Trophoblast cell (in vitro differentiated cells and primary cell): Measurements from ENCODE around the gene CPLANE2.

Experiments used
- DNase-seq, 2 donors: peaks; one replicate each; pipeline ENCODE4 v3.0.0-alpha.2; 2016
- H2AFZ ChIP-seq: 2 replicates; pipeline ENCODE4 v1.6.1; 2013; ENCODE audit warnings: low read length, moderate library complexity, mild to moderate bottlenecking; ENCODE audit not compliant: insufficient read depth, poor library complexity
- H2AK5ac ChIP-seq: 2 replicates; pipeline ENCODE4 v1.6.1; 2013; ENCODE audit warnings: mild to moderate bottlenecking, low read length
- H2BK120ac ChIP-seq: 2 replicates; pipeline ENCODE4 v1.6.1; 2013; ENCODE audit warnings: low read length, mild to moderate bottlenecking, moderate library complexity; ENCODE audit not compliant: insufficient read depth, poor library complexity
- H2BK12ac ChIP-seq: 2 replicates; pipeline ENCODE4 v1.6.1; 2013; ENCODE audit warnings: mild to moderate bottlenecking, low read length, moderate library complexity
- H2BK5ac ChIP-seq: 2 replicates; pipeline ENCODE4 v1.6.1; 2013; ENCODE audit warnings: low read length, low read depth, moderate library complexity, mild to moderate bottlenecking; ENCODE audit not compliant: poor library complexity
- H3K14ac ChIP-seq: 2 replicates; pipeline ENCODE4 v1.6.1; 2013; ENCODE audit warnings: mild to moderate bottlenecking, low read length
- H3K18ac ChIP-seq: 2 replicates; pipeline ENCODE4 v1.6.1; 2013; ENCODE audit warnings: mild to moderate bottlenecking, low read length
- H3K23ac ChIP-seq: 2 replicates; pipeline ENCODE4 v1.6.1; 2013; ENCODE audit warnings: low read length
- H3K27ac ChIP-seq: 2 replicates; pipeline ENCODE4 v1.5.1; 2013; ENCODE audit warnings: low read depth, mild to moderate bottlenecking, inconsistent platforms, low read length, moderate library complexity
- H3K27me3 ChIP-seq: 2 replicates; pipeline ENCODE4 v1.6.1; 2013; ENCODE audit warnings: inconsistent platforms, mild to moderate bottlenecking, low read length, moderate library complexity; ENCODE audit not compliant: insufficient read depth
- H3K36me3 ChIP-seq, 2 experiments: 1 replicate in 1 of 2; 2 replicates in 1 of 2; pipeline ENCODE4 v1.6.1; 2013; ENCODE audit warnings: low read length in 2 of 2, mild to moderate bottlenecking in 2 of 2, moderate library complexity in 1 of 2; ENCODE audit not compliant: insufficient read depth in 2 of 2, control insufficient read depth in 1 of 2
- H3K4ac ChIP-seq: 2 replicates; pipeline ENCODE4 v1.6.1; 2013; ENCODE audit warnings: low read depth, mild to moderate bottlenecking, low read length, moderate library complexity
- H3K4me1 ChIP-seq, 2 experiments: 1 replicate in 1 of 2; 2 replicates in 1 of 2; pipeline ENCODE4 v1.6.1; 2013; ENCODE audit warnings: low read length in 2 of 2, mild to moderate bottlenecking in 2 of 2, moderate library complexity in 1 of 2; ENCODE audit not compliant: insufficient read depth in 2 of 2, control insufficient read depth in 1 of 2
- H3K4me2 ChIP-seq: 2 replicates; pipeline ENCODE4 v1.6.1; 2013; ENCODE audit warnings: inconsistent platforms, mild to moderate bottlenecking, low read length, moderate library complexity
- H3K4me3 ChIP-seq: 2 replicates; pipeline ENCODE4 v1.5.1; 2013; ENCODE audit warnings: mild to moderate bottlenecking, low read depth, low read length, inconsistent platforms
- H3K79me1 ChIP-seq: one replicate; pipeline ENCODE4 v1.6.1; 2013; ENCODE audit warnings: low read length
- H3K79me2 ChIP-seq: 2 replicates; pipeline ENCODE4 v1.6.1; 2013; ENCODE audit warnings: low read length, mild to moderate bottlenecking; ENCODE audit not compliant: control insufficient read depth, insufficient read depth, poor library complexity
- H3K9ac ChIP-seq: 2 replicates; pipeline ENCODE4 v1.6.1; 2013; ENCODE audit warnings: mild to moderate bottlenecking, low read length
- H3K9me3 ChIP-seq: 2 replicates; pipeline ENCODE4 v1.6.1; 2013; ENCODE audit warnings: low read depth, mild to moderate bottlenecking, control low read depth, inconsistent platforms, low read length; ENCODE audit not compliant: insufficient read depth
- H4K12ac ChIP-seq: 2 replicates; pipeline ENCODE4 v1.6.1; 2013; ENCODE audit warnings: low read depth, mild to moderate bottlenecking, low read length, moderate library complexity
- H4K8ac ChIP-seq: 2 replicates; pipeline ENCODE4 v1.6.1; 2013; ENCODE audit warnings: low read depth, mild to moderate bottlenecking, low read length, moderate library complexity
- H4K91ac ChIP-seq: one replicate; pipeline ENCODE4 v1.6.1; 2013; ENCODE audit warnings: low read depth, mild to moderate bottlenecking, low read length, moderate library complexity
- WGBS: extraction: QIAGEN DNeasy Blood & Tissue Kit; methylation state at CpG from one replicate; pipeline ENCODE4 v1.1.7; 2013; ENCODE audit warnings: missing lambda C conversion rate; ENCODE audit not compliant: insufficient read length, insufficient coverage; ENCODE audit errors: extremely low coverage; 5-methylcytosine and 5-hydroxymethylcytosine counted together

The CPLANE2 gene

DNA sequence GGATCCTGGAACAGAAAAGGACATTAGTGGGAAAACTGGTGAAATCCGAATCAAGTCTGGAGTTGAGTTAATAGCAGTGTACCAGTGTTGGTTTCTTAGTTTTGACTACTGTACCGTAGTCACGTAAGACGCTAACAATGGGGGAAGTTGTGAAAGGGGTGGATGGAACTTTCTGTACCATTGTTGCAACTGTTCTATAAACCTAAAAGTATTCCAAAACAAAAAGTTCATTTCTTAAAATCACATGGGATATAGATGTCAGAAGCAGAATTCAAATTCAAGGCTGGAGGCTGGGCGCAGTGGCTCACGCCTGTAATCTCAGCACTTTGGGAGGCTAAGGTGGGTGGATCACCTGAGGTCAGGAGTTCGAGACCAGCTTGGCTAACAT, 41.5 kb downstream of the CPLANE2 start:
- H3K36me3 ChIP-seq: peaks cover 13 to 14% of the 10 kb centered on the region in 2 experiments
- H4K12ac ChIP-seq: no peak overlapping the region
- no peak overlapping the region for H3K4ac ChIP-seq
- no peak overlapping the region for H2AFZ ChIP-seq
- H3K9me3 ChIP-seq: no peaks in the 10 kb centered on the region
- no peaks in the 10 kb centered on the region for H3K79me2 ChIP-seq
- H3K4me3 ChIP-seq: no peak overlapping the region
- H3K14ac ChIP-seq: no peak overlapping the region
- no peak overlapping the region for H3K9ac ChIP-seq
- H3K23ac ChIP-seq: no peak overlapping the region
- no peak overlapping the region for H4K91ac ChIP-seq
- H3K18ac ChIP-seq: no peak overlapping the region
- no peak overlapping the region for H3K27ac ChIP-seq
- no peak overlapping the region for H2BK12ac ChIP-seq
- H3K27me3 ChIP-seq: no peaks in the 10 kb centered on the region
- H4K8ac ChIP-seq: no peak overlapping the region
- no peaks in the 10 kb centered on the region for H3K4me1 ChIP-seq
- H3K79me1 ChIP-seq: no peaks in the 10 kb centered on the region
- no peak overlapping the region for H2BK5ac ChIP-seq
- no peak overlapping the region for H3K4me2 ChIP-seq
- no peak overlapping the region for H2AK5ac ChIP-seq
- no peak overlapping the region for H2BK120ac ChIP-seq
- no CpG with 5 or more reads among the region's 7 CpGs for WGBS
- no peak for DNase-seq

DNA sequence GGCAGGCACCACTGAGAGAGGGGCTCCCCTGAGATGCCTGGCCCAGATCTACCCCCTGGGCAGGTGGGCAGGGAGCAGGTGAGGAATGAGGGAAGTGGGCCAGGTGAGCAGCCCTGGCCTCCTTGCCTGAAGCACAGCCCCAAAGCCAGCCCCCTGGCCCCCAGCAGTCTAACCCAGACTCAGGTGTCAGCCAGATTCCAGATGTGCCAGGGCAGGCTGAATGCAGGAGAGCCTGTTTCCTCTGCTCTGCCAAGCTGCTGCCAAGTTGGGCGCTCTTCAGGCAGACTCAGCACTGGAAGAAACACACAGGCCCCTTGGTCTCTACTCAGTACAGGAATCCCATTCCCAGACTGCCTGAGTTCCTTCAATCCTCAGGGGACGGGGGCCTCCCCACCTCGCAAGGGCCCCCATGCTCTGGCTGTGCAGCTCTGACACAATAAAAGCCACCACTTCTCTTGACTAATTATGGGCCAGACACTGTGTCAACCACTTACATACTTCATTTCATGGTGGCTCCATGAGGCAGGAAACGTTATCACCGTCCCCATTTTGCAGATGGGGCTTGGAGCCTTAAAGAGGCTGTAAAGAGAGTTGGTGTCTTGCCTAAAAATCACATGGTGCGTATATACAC, 45.0 kb downstream of the CPLANE2 start:
- DNase-seq: no peak
- Histone ChIP-seq H4K12ac (no peak overlapping the region), H3K23ac (no peak overlapping the region), H3K9me3 (no peaks in the 10 kb centered on the region), H2AFZ (no peak overlapping the region), H3K4ac (no peak overlapping the region), H3K36me3 (no peaks in the 10 kb centered on the region), H4K91ac (no peak overlapping the region), H2BK5ac (no peak overlapping the region), H3K14ac (no peak overlapping the region), H3K4me2 (no peak overlapping the region), H2BK12ac (no peak overlapping the region), H3K27me3 (no peaks in the 10 kb centered on the region), H3K4me1 (peaks cover 0 to 2% of the 10 kb centered on the region in 2 experiments), H3K79me1 (no peaks in the 10 kb centered on the region), H3K4me3 (no peak overlapping the region), H4K8ac (no peak overlapping the region), H3K18ac (no peak overlapping the region), H3K27ac (no peak overlapping the region), H3K9ac (no peak overlapping the region), H3K79me2 (no peaks in the 10 kb centered on the region), H2BK120ac (no peak overlapping the region), H2AK5ac (no peak overlapping the region)
- WGBS: no CpG with 5 or more reads among the region's 6 CpGs

DNA sequence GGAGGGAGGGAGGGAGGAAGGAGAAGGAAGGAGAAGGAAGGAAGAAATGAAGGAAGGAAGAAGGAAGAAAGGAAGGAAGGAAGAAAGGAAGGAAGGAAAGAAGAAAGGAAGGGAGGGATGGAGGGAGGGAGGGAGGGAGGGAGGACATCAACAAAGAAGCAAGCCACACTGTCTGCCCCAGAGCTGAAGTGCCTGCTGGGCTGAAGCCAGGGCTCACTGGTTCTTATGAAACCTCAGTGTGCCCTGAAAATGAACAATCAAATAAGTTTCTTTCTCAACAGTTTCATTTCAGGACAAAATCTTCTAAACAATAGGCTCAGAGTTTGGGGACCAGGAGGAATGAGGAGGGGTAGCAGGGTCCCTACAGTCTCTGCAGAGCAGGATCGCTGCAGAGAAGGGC, 45.7 kb downstream of the CPLANE2 start:
- no peak overlapping the region for H4K91ac ChIP-seq
- H3K79me2 ChIP-seq: no peaks in the 10 kb centered on the region
- H3K4me2 ChIP-seq: no peak overlapping the region
- H2AFZ ChIP-seq: no peak overlapping the region
- no peaks in the 10 kb centered on the region for H3K79me1 ChIP-seq
- no peak overlapping the region for H2BK12ac ChIP-seq
- H3K9ac ChIP-seq: no peak overlapping the region
- no peak overlapping the region for H3K4ac ChIP-seq
- H3K36me3 ChIP-seq: no peaks in the 10 kb centered on the region
- no peak overlapping the region for H3K18ac ChIP-seq
- no CpG with 5 or more reads among the region's 1 CpG for WGBS
- H3K23ac ChIP-seq: no peak overlapping the region
- no peak overlapping the region for H2AK5ac ChIP-seq
- no peaks in the 10 kb centered on the region for H3K27me3 ChIP-seq
- H2BK5ac ChIP-seq: no peak overlapping the region
- no peak overlapping the region for H3K27ac ChIP-seq
- H3K4me3 ChIP-seq: no peak overlapping the region
- no peak overlapping the region for H2BK120ac ChIP-seq
- H3K4me1 ChIP-seq: peaks cover 0 to 2% of the 10 kb centered on the region in 2 experiments
- no peaks in the 10 kb centered on the region for H3K9me3 ChIP-seq
- no peak overlapping the region for H4K12ac ChIP-seq
- no peak for DNase-seq
- no peak overlapping the region for H3K14ac ChIP-seq
- H4K8ac ChIP-seq: no peak overlapping the region

DNA sequence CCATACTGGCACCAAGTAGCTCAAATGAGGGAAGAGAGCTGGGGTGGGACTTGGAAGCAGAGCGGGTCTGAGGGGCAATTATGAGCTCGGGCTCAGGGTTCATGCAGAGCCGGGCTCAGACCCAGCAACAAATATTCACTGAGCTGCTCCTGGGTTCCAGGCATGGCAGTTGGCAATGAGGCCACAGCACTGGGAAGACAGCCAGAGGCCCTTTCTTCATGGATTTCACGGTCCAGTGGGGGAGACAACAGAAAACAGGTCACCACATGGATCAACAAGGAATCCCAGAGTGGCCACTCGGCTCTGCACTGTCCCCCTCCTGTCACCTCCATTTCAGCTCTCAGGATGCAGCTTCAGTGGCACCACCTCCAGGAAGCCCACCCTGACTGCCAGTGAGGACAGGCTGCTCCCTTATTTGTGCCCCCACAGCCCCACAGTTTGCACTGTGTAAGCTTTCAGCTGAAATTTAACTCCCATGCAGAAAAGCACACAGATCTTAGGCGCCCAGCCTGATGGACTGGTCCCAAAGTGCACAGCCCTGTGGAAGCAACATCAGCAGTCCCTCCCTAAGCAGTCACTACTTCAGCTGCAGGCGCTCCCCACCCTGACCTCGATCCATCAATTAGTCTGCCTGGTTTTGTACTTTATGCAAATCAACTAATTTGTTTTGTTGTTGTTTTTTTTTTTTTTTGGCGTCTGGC, 46.9 kb downstream of the CPLANE2 start:
- no peak overlapping the region for H4K8ac ChIP-seq
- no peaks in the 10 kb centered on the region for H3K9me3 ChIP-seq
- no peak overlapping the region for H2BK120ac ChIP-seq
- no peak overlapping the region for H3K4me2 ChIP-seq
- H2AK5ac ChIP-seq: no peak overlapping the region
- no peaks in the 10 kb centered on the region for H3K27me3 ChIP-seq
- no peak for DNase-seq
- H3K23ac ChIP-seq: no peak overlapping the region
- H2BK5ac ChIP-seq: no peak overlapping the region
- no peaks in the 10 kb centered on the region for H3K79me2 ChIP-seq
- peaks cover 0 to 2% of the 10 kb centered on the region in 2 experiments for H3K4me1 ChIP-seq
- no peak overlapping the region for H2AFZ ChIP-seq
- no CpG with 5 or more reads among the region's 9 CpGs for WGBS
- no peak overlapping the region for H3K4me3 ChIP-seq
- no peak overlapping the region for H4K91ac ChIP-seq
- H2BK12ac ChIP-seq: no peak overlapping the region
- no peak overlapping the region for H3K18ac ChIP-seq
- H4K12ac ChIP-seq: no peak overlapping the region
- no peaks in the 10 kb centered on the region for H3K79me1 ChIP-seq
- no peaks in the 10 kb centered on the region for H3K36me3 ChIP-seq
- H3K27ac ChIP-seq: no peak overlapping the region
- no peak overlapping the region for H3K4ac ChIP-seq
- no peak overlapping the region for H3K9ac ChIP-seq
- H3K14ac ChIP-seq: no peak overlapping the region
